T-helper 2 cell treated with Interferon-gamma antibody and Interleukin-4, amounts not matched to agents 5 μg/mL and 100 μg/mL, for 36 hours (primary cell): ENCODE results near the gene ENPP1.

Source experiments
- DNase-seq: peaks from one replicate; pipeline ENCODE4 v3.0.0; 2021; ENCODE audit warnings: low spot score
- H3K27ac Mint-ChIP-seq: one replicate; pipeline ENCODE4 v1.8.0; 2021; ENCODE audit warnings: mild to moderate bottlenecking, mixed read lengths
- H3K27me3 Mint-ChIP-seq: one replicate; pipeline ENCODE4 v1.8.0; 2021; ENCODE audit warnings: low read depth, mixed read lengths
- H3K36me3 Mint-ChIP-seq: one replicate; pipeline ENCODE4 v1.8.0; 2021; ENCODE audit warnings: low read depth, mixed read lengths
- H3K4me1 Mint-ChIP-seq: one replicate; pipeline ENCODE4 v1.8.0; 2021; ENCODE audit warnings: low read depth, mixed read lengths
- H3K4me3 Mint-ChIP-seq: one replicate; pipeline ENCODE4 v1.8.0; 2022; ENCODE audit warnings: mild to moderate bottlenecking, moderate library complexity, mixed read lengths
- H3K9me3 Mint-ChIP-seq: one replicate; pipeline ENCODE4 v1.8.0; 2021; ENCODE audit warnings: mixed read lengths

The ENPP1 gene

GRCh38 chr6:131795366-131795765 lies 12.5 kb upstream of the ENPP1 start:
- DNase-seq: no peak
- no peak overlapping the region for H3K4me3 Mint-ChIP-seq
- H3K4me1 Mint-ChIP-seq: peaks cover 9% of the 10 kb centered on the region
- no peak overlapping the region for H3K27ac Mint-ChIP-seq
- peaks cover 3% of the 10 kb centered on the region for H3K27me3 Mint-ChIP-seq
- peaks cover 9% of the 10 kb centered on the region for H3K9me3 Mint-ChIP-seq
- peaks cover 4% of the 10 kb centered on the region for H3K36me3 Mint-ChIP-seq

GRCh38 chr6:131802347-131802746 lies 5.5 kb upstream of the ENPP1 start:
- peaks cover 44% of the 10 kb centered on the region for H3K4me1 Mint-ChIP-seq
- H3K9me3 Mint-ChIP-seq: peaks cover 4% of the 10 kb centered on the region
- no peak overlapping the region for H3K4me3 Mint-ChIP-seq
- no peak for DNase-seq
- H3K36me3 Mint-ChIP-seq: peaks cover 1% of the 10 kb centered on the region
- peaks cover 25% of the 10 kb centered on the region for H3K27me3 Mint-ChIP-seq
- H3K27ac Mint-ChIP-seq: no peak overlapping the region

GRCh38 chr6:131803007-131803769 lies 4.6 kb upstream of the ENPP1 start:
- peaks cover 4% of the 10 kb centered on the region for H3K9me3 Mint-ChIP-seq
- peaks cover 1% of the 10 kb centered on the region for H3K36me3 Mint-ChIP-seq
- no peak for DNase-seq
- H3K4me3 Mint-ChIP-seq: peak overlapping the region; percentile 27
- H3K4me1 Mint-ChIP-seq: peaks cover 46% of the 10 kb centered on the region
- no peak overlapping the region for H3K27ac Mint-ChIP-seq
- peaks cover 28% of the 10 kb centered on the region for H3K27me3 Mint-ChIP-seq

GRCh38 chr6:131804131-131804530 lies 3.7 kb upstream of the ENPP1 start:
- H3K4me1 Mint-ChIP-seq: peaks cover 50% of the 10 kb centered on the region
- no peak overlapping the region for H3K27ac Mint-ChIP-seq
- H3K36me3 Mint-ChIP-seq: peaks cover 1% of the 10 kb centered on the region
- H3K4me3 Mint-ChIP-seq: no peak overlapping the region
- H3K27me3 Mint-ChIP-seq: peaks cover 36% of the 10 kb centered on the region
- peaks cover 4% of the 10 kb centered on the region for H3K9me3 Mint-ChIP-seq
- DNase-seq: no peak

- Mint-ChIP-seq H3K4me1 (peaks cover 42% of the 10 kb centered on the region), H3K27me3 (peaks cover 49% of the 10 kb centered on the region), H3K36me3 (no peaks in the 10 kb centered on the region), H3K27ac (peak overlapping the region; percentile 69), H3K4me3 (peak overlapping the region; percentile 91), H3K9me3 (no peaks in the 10 kb centered on the region)
- no peak for DNase-seq
These were observed 538 bp upstream of the ENPP1 start for GRCh38 chr6:131807321-131807643.

- Mint-ChIP-seq H3K27ac (no peak overlapping the region), H3K27me3 (peaks cover 51% of the 10 kb centered on the region), H3K36me3 (no peaks in the 10 kb centered on the region), H3K4me3 (peak overlapping the region; percentile 84), H3K4me1 (peaks cover 28% of the 10 kb centered on the region), H3K9me3 (no peaks in the 10 kb centered on the region)
- no peak for DNase-seq
These were observed 845 bp downstream of the ENPP1 start for GRCh38 chr6:131808460-131809269.

GRCh38 chr6:131811500-131811899 lies 3.7 kb downstream of the ENPP1 start:
- H3K9me3 Mint-ChIP-seq: no peaks in the 10 kb centered on the region
- peaks cover 46% of the 10 kb centered on the region for H3K27me3 Mint-ChIP-seq
- peaks cover 14% of the 10 kb centered on the region for H3K4me1 Mint-ChIP-seq
- H3K27ac Mint-ChIP-seq: no peak overlapping the region
- no peaks in the 10 kb centered on the region for H3K36me3 Mint-ChIP-seq
- DNase-seq: no peak
- H3K4me3 Mint-ChIP-seq: no peak overlapping the region

GRCh38 chr6:131813991-131814390 lies 6.2 kb downstream of the ENPP1 start:
- Mint-ChIP-seq H3K4me1 (no peaks in the 10 kb centered on the region), H3K36me3 (no peaks in the 10 kb centered on the region), H3K9me3 (no peaks in the 10 kb centered on the region), H3K4me3 (no peak overlapping the region), H3K27me3 (peaks cover 34% of the 10 kb centered on the region), H3K27ac (no peak overlapping the region)
- no peak for DNase-seq

- H3K4me1 Mint-ChIP-seq: no peaks in the 10 kb centered on the region
- H3K9me3 Mint-ChIP-seq: no peaks in the 10 kb centered on the region
- no peak overlapping the region for H3K27ac Mint-ChIP-seq
These were observed 9.0 kb downstream of the ENPP1 start for GRCh38 chr6:131816869-131817268.

GRCh38 chr6:131819572-131820124 lies 11.8 kb downstream of the ENPP1 start:
- no peaks in the 10 kb centered on the region for H3K4me1 Mint-ChIP-seq
- no peak overlapping the region for H3K4me3 Mint-ChIP-seq
- H3K27me3 Mint-ChIP-seq: peaks cover 18% of the 10 kb centered on the region
- no peaks in the 10 kb centered on the region for H3K9me3 Mint-ChIP-seq
- H3K27ac Mint-ChIP-seq: no peak overlapping the region
- no peaks in the 10 kb centered on the region for H3K36me3 Mint-ChIP-seq
- no peak for DNase-seq

More at GRCh38 chr6:131816869-131817268, 9.0 kb downstream of the ENPP1 start:
- H3K36me3 Mint-ChIP-seq: no peaks in the 10 kb centered on the region
- no peak for DNase-seq
- H3K4me3 Mint-ChIP-seq: no peak overlapping the region
- H3K27me3 Mint-ChIP-seq: peaks cover 25% of the 10 kb centered on the region

GRCh38 chr6:131821010-131821807 lies 13.4 kb downstream of the ENPP1 start:
- no peak overlapping the region for H3K4me3 Mint-ChIP-seq
- no peaks in the 10 kb centered on the region for H3K36me3 Mint-ChIP-seq
- no peak overlapping the region for H3K27ac Mint-ChIP-seq
- H3K27me3 Mint-ChIP-seq: peaks cover 16% of the 10 kb centered on the region
- H3K9me3 Mint-ChIP-seq: no peaks in the 10 kb centered on the region
- no peak for DNase-seq
- peaks cover 2% of the 10 kb centered on the region for H3K4me1 Mint-ChIP-seq

GRCh38 chr6:131822119-131822518 lies 14.3 kb downstream of the ENPP1 start:
- peaks cover 2% of the 10 kb centered on the region for H3K4me1 Mint-ChIP-seq
- H3K36me3 Mint-ChIP-seq: no peaks in the 10 kb centered on the region
- no peak overlapping the region for H3K27ac Mint-ChIP-seq
- no peaks in the 10 kb centered on the region for H3K9me3 Mint-ChIP-seq
- peaks cover 18% of the 10 kb centered on the region for H3K27me3 Mint-ChIP-seq
- H3K4me3 Mint-ChIP-seq: no peak overlapping the region
- DNase-seq: no peak

GRCh38 chr6:131823276-131823902 lies 15.6 kb downstream of the ENPP1 start:
- H3K9me3 Mint-ChIP-seq: no peaks in the 10 kb centered on the region
- DNase-seq: no peak
- no peaks in the 10 kb centered on the region for H3K36me3 Mint-ChIP-seq
- H3K27ac Mint-ChIP-seq: no peak overlapping the region
- H3K27me3 Mint-ChIP-seq: peaks cover 18% of the 10 kb centered on the region
- H3K4me3 Mint-ChIP-seq: no peak overlapping the region
- H3K4me1 Mint-ChIP-seq: peaks cover 8% of the 10 kb centered on the region
